Measurements from ENCODE around the gene MCM3. TPM values are rescaled to one million over a fixed set of nuclear protein-coding genes. Genes with fewer than 3 reads are reported as not detected.

MCM3 gene
- polyA plus RNA-seq, 1 donor (not counting 4 experiments of a cell fraction or from before 2014, with no cell fraction given): 60.9 TPM

GRCh38 chr6:52312461-52312860 lies 27.9 kb upstream of the MCM3 start:
- DNase-seq (ENCODE audit: low read depth, low spot score) (no peak), FAIRE-seq (no peak)
- H3K79me2 ChIP-seq (ENCODE audit: control insufficient read depth, insufficient read depth, low read length): no peaks in the 10 kb centered on the region
- no peak overlapping the region for H3K27ac ChIP-seq (ENCODE audit: control insufficient read depth, insufficient read depth, low read length)
- H3K4me3 ChIP-seq (ENCODE audit: control insufficient read depth in 2 of 3, extremely low read depth in 1 of 3, insufficient read depth in 2 of 3, low read depth in 1 of 3, low read length in 3 of 3): no peak overlapping the region
- H3K9me3 ChIP-seq (ENCODE audit: control insufficient read depth, low read depth, low read length): no peaks in the 10 kb centered on the region
- H2AFZ ChIP-seq (ENCODE audit: control insufficient read depth, low read length): no peak overlapping the region
- no peak overlapping the region for H3K4me2 ChIP-seq (ENCODE audit: control insufficient read depth, extremely low read depth, insufficient read depth, low read depth, low read length)
- no peak for TF ChIP-seq CTCF (optimal IDR thresholded peaks at IDR 0.05 in 1 of 3, IDR thresholded peaks at IDR 0.05 in 1 of 3, conservative IDR thresholded peaks at IDR 0.05 in 1 of 3; ENCODE audit: extremely low read depth in 1 of 3, insufficient read depth in 2 of 3, low read length in 3 of 3)
- no peak for TF ChIP-seq EZH2 (IDR thresholded peaks at IDR 0.05; ENCODE audit: low read length)
- dilution Hi-C loops (cut with MboI; ENCODE audit: extremely low pct_ligation_motif_present, low sequenced_read_pairs): no loop called here
- no peaks in the 10 kb centered on the region for H3K27me3 ChIP-seq (ENCODE audit: control insufficient read depth, extremely low read depth, insufficient read depth, low read length)
- H3K36me3 ChIP-seq (ENCODE audit: control insufficient read depth in 2 of 2, extremely low read depth in 1 of 2, insufficient read depth in 2 of 2, low read length in 2 of 2): no peaks in the 10 kb centered on the region
- H4K20me1 ChIP-seq (ENCODE audit: control insufficient read depth, extremely low read depth, insufficient read depth, low read length): no peaks in the 10 kb centered on the region
- no peak overlapping the region for H3K9ac ChIP-seq (ENCODE audit: control insufficient read depth, extremely low read depth, insufficient read depth, low read length)
- H3K9me1 ChIP-seq (ENCODE audit: control insufficient read depth, extremely low read depth, insufficient read depth, low read length): no peaks in the 10 kb centered on the region
- no peaks in the 10 kb centered on the region for H3K4me1 ChIP-seq (ENCODE audit: control insufficient read depth, extremely low read depth, insufficient read depth, low read length)

DNA sequence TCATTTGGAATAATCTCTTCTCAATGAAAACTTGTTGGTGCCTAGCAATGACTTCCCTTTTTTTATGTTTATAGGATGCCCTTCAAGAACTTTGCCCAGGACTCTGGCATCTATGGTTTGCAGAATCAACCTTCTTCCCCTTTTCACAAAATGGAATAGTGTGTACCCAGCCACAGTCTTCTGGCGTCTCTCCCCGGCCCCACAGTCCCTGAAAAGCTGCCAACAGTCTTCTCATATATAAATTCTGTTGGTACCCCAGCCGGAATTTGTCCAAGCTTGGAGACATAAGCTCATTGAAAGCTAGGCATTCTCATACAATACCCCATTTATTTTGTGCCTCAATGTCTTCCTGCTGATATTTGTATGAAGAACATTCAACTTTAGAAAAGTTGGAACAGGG lies 26.4 kb upstream of the MCM3 start:
- Histone ChIP-seq H4K20me1 (ENCODE audit: control insufficient read depth, extremely low read depth, insufficient read depth, low read length) (no peaks in the 10 kb centered on the region), H3K4me1 (ENCODE audit: control insufficient read depth, extremely low read depth, insufficient read depth, low read length) (no peaks in the 10 kb centered on the region), H3K4me2 (ENCODE audit: control insufficient read depth, extremely low read depth, insufficient read depth, low read depth, low read length) (no peak overlapping the region), H3K9me1 (ENCODE audit: control insufficient read depth, extremely low read depth, insufficient read depth, low read length) (no peaks in the 10 kb centered on the region), H3K79me2 (ENCODE audit: control insufficient read depth, insufficient read depth, low read length) (no peaks in the 10 kb centered on the region), H3K27ac (ENCODE audit: control insufficient read depth, insufficient read depth, low read length) (no peak overlapping the region), H3K27me3 (ENCODE audit: control insufficient read depth, extremely low read depth, insufficient read depth, low read length) (no peaks in the 10 kb centered on the region), H3K9ac (ENCODE audit: control insufficient read depth, extremely low read depth, insufficient read depth, low read length) (no peak overlapping the region), H3K4me3 (ENCODE audit: control insufficient read depth in 2 of 3, extremely low read depth in 1 of 3, insufficient read depth in 2 of 3, low read depth in 1 of 3, low read length in 3 of 3) (no peak overlapping the region), H2AFZ (ENCODE audit: control insufficient read depth, low read length) (no peak overlapping the region), H3K36me3 (ENCODE audit: control insufficient read depth in 2 of 2, extremely low read depth in 1 of 2, insufficient read depth in 2 of 2, low read length in 2 of 2) (no peaks in the 10 kb centered on the region), H3K9me3 (ENCODE audit: control insufficient read depth, low read depth, low read length) (no peaks in the 10 kb centered on the region)
- TF ChIP-seq CTCF (optimal IDR thresholded peaks at IDR 0.05 in 1 of 3, IDR thresholded peaks at IDR 0.05 in 1 of 3, conservative IDR thresholded peaks at IDR 0.05 in 1 of 3; ENCODE audit: extremely low read depth in 1 of 3, insufficient read depth in 2 of 3, low read length in 3 of 3): no peak
- TF ChIP-seq EZH2 (IDR thresholded peaks at IDR 0.05; ENCODE audit: low read length): no peak
- FAIRE-seq (no peak), DNase-seq (ENCODE audit: low read depth, low spot score) (no peak)
- dilution Hi-C loops (cut with MboI; ENCODE audit: extremely low pct_ligation_motif_present, low sequenced_read_pairs): no loop called here
